H9 (cell line): ENCODE data around the gene E2F7. TPM values are rescaled to one million over a fixed set of nuclear protein-coding genes. Genes with fewer than 3 reads are reported as not detected.
A peak's percentile ranks its signal among the peaks of the same experiment; 100 is the strongest.

Experiments used
- DNase-seq: peaks from one replicate; pipeline ENCODE4 v3.0.0-alpha.2; 2017
- H2AFZ ChIP-seq: one replicate; pipeline ENCODE4 v1.6.1; 2013; ENCODE audit warnings: mild to moderate bottlenecking, low read length, control low read depth, moderate library complexity
- H2AK5ac ChIP-seq: 2 replicates; pipeline ENCODE4 v1.6.1; 2013; ENCODE audit warnings: low read length, control low read depth, mixed read lengths; ENCODE audit not compliant: insufficient read length
- H2BK120ac ChIP-seq: one replicate; pipeline ENCODE4 v1.6.1; 2013; ENCODE audit warnings: low read depth, mild to moderate bottlenecking, low read length, control low read depth, inconsistent platforms; ENCODE audit not compliant: poor library complexity, severe bottlenecking
- H2BK12ac ChIP-seq: 2 replicates; pipeline ENCODE4 v1.6.1; 2013; ENCODE audit warnings: low read length, control low read depth, mixed read lengths, low read depth; ENCODE audit not compliant: insufficient read length
- H2BK15ac ChIP-seq: 2 replicates; pipeline ENCODE4 v1.6.1; 2013; ENCODE audit warnings: low read depth, low read length, control low read depth
- H2BK20ac ChIP-seq: one replicate; pipeline ENCODE4 v1.6.1; 2013; ENCODE audit warnings: low read depth, mild to moderate bottlenecking, low read length, control low read depth, inconsistent platforms; ENCODE audit not compliant: poor library complexity, severe bottlenecking
- H2BK5ac ChIP-seq: 2 replicates; pipeline ENCODE4 v1.6.1; 2013; ENCODE audit warnings: low read length, control low read depth, mixed read lengths; ENCODE audit not compliant: insufficient read length
- H3K14ac ChIP-seq: 2 replicates; pipeline ENCODE4 v1.6.1; 2013; ENCODE audit warnings: low read length, control low read depth; ENCODE audit not compliant: insufficient read depth
- H3K18ac ChIP-seq: 2 replicates; pipeline ENCODE4 v1.6.1; 2013; ENCODE audit warnings: low read depth, mild to moderate bottlenecking, mixed read lengths, low read length, control low read depth; ENCODE audit not compliant: insufficient read length
- H3K23ac ChIP-seq: 2 replicates; pipeline ENCODE4 v1.6.1; 2013; ENCODE audit warnings: low read length, control low read depth, mixed read lengths, low read depth; ENCODE audit not compliant: insufficient read length
- H3K23me2 ChIP-seq: 2 replicates; pipeline ENCODE4 v1.6.1; 2013; ENCODE audit warnings: low read depth, mild to moderate bottlenecking, mixed read lengths, low read length, control low read depth; ENCODE audit not compliant: insufficient read length, poor library complexity, severe bottlenecking
- H3K27ac ChIP-seq: 2 replicates; pipeline ENCODE4 v1.5.1; 2013; ENCODE audit warnings: low read length, control low read depth, mixed read lengths, low read depth; ENCODE audit not compliant: insufficient read length
- H3K27me3 ChIP-seq: 2 replicates; pipeline ENCODE4 v1.6.1; 2013; ENCODE audit warnings: low read length, control low read depth, inconsistent platforms; ENCODE audit not compliant: insufficient read depth
- H3K4ac ChIP-seq: 2 replicates; pipeline ENCODE4 v1.6.1; 2013; ENCODE audit warnings: low read depth, mild to moderate bottlenecking, control low read depth, inconsistent platforms, low read length, moderate library complexity
- H3K4me1 ChIP-seq: 2 replicates; pipeline ENCODE4 v1.6.1; 2013; ENCODE audit warnings: low read length, control low read depth, inconsistent platforms; ENCODE audit not compliant: insufficient read depth
- H3K4me2 ChIP-seq: 2 replicates; pipeline ENCODE4 v1.6.1; 2013; ENCODE audit warnings: low read length, control low read depth, mixed read lengths; ENCODE audit not compliant: insufficient read length, insufficient read depth
- H3K56ac ChIP-seq: 2 replicates; pipeline ENCODE4 v1.6.1; 2013; ENCODE audit warnings: low read depth, mild to moderate bottlenecking, mixed read lengths, low read length, control low read depth; ENCODE audit not compliant: insufficient read length
- H3K79me1 ChIP-seq: 2 replicates; pipeline ENCODE4 v1.6.1; 2013; ENCODE audit warnings: low read depth, mild to moderate bottlenecking, moderate library complexity, low read length, control low read depth, inconsistent platforms; ENCODE audit not compliant: insufficient read depth, poor library complexity, severe bottlenecking
- H3K79me2 ChIP-seq: 2 replicates; pipeline ENCODE4 v1.6.1; 2013; ENCODE audit warnings: low read length, control low read depth, inconsistent platforms; ENCODE audit not compliant: insufficient read depth
- H3K9ac ChIP-seq: 2 replicates; pipeline ENCODE4 v1.6.1; 2013; ENCODE audit warnings: low read length, control low read depth, mixed read lengths; ENCODE audit not compliant: insufficient read length; ENCODE audit errors: extremely low read depth
- H3K9me3 ChIP-seq: one replicate; pipeline ENCODE4 v1.6.1; 2013; ENCODE audit warnings: low read depth, low read length, inconsistent platforms; ENCODE audit not compliant: control insufficient read depth
- H3T11ph ChIP-seq: one replicate; pipeline ENCODE4 v1.6.1; 2013; ENCODE audit warnings: mild to moderate bottlenecking, low read length, control low read depth, inconsistent platforms
- H4K20me1 ChIP-seq: one replicate; pipeline ENCODE4 v1.6.1; 2013; ENCODE audit not compliant: control insufficient read depth, insufficient read length, insufficient read depth
- H4K5ac ChIP-seq: 2 replicates; pipeline ENCODE4 v1.6.1; 2013; ENCODE audit warnings: low read depth, mild to moderate bottlenecking, mixed read lengths, low read length, control low read depth; ENCODE audit not compliant: insufficient read length
- H4K8ac ChIP-seq: replicated peaks from 2 replicates; pipeline ENCODE4 v1.6.1; 2013; ENCODE audit warnings: low read length, control low read depth, mixed read lengths, low read depth; ENCODE audit not compliant: insufficient read length
- H4K91ac ChIP-seq: 2 replicates; pipeline ENCODE4 v1.6.1; 2013; ENCODE audit warnings: low read depth, mild to moderate bottlenecking, moderate library complexity, mixed read lengths, low read length, control low read depth; ENCODE audit not compliant: insufficient read length
- H3K27ac Mint-ChIP-seq, 3 experiments: 2 replicates in 2 of 3; 3 replicates in 1 of 3; pipeline ENCODE4 v1.8.0; 2020 to 2021; ENCODE audit warnings: mixed read lengths in 3 of 3, mild to moderate bottlenecking in 1 of 3, moderate library complexity in 1 of 3
- H3K27me3 Mint-ChIP-seq: 2 replicates; pipeline ENCODE4 v1.8.0; 2021; ENCODE audit warnings: low read depth, mild to moderate bottlenecking, moderate library complexity, mixed read lengths
- H3K36me3 Mint-ChIP-seq, 3 experiments: 2 replicates in 2 of 3; 3 replicates in 1 of 3; pipeline ENCODE4 v1.8.0; 2020 to 2021; ENCODE audit warnings: low read depth in 3 of 3, mixed read lengths in 3 of 3; ENCODE audit not compliant: insufficient read depth in 1 of 3
- H3K4me1 Mint-ChIP-seq, 2 experiments: 2 replicates each; pipeline ENCODE4 v1.8.0; 2020; ENCODE audit warnings: mixed read lengths in 2 of 2
- H3K4me3 Mint-ChIP-seq, 2 experiments: 2 replicates in 1 of 2; 3 replicates in 1 of 2; pipeline ENCODE4 v1.8.0; 2020 to 2021; ENCODE audit warnings: mild to moderate bottlenecking in 2 of 2, mixed read lengths in 2 of 2, moderate library complexity in 1 of 2
- H3K9me3 Mint-ChIP-seq, 2 experiments: 2 replicates in 1 of 2; 3 replicates in 1 of 2; pipeline ENCODE4 v1.8.0; 2020; ENCODE audit warnings: mild to moderate bottlenecking in 2 of 2, mixed read lengths in 2 of 2, moderate library complexity in 1 of 2
- WGBS: extraction: QIAGEN DNeasy Blood & Tissue Kit; methylation state at CpG from one replicate; pipeline ENCODE4 v1.1.7; 2013; ENCODE audit warnings: missing lambda C conversion rate, low lambda C conversion rate, mixed read lengths; ENCODE audit not compliant: insufficient read length; ENCODE audit errors: extremely low coverage; 5-methylcytosine and 5-hydroxymethylcytosine counted together
- total RNA-seq: library from RNA; stranded (reverse); gene quantifications from 2 replicates; pipeline ENCODE4 v1.2.1, GENCODE V29; 2021
- TF ChIP-seq, protein P1 (sequence below): fragments of 200-600 bp; sonication (generic); conservative IDR thresholded peaks from 3 replicates; pipeline ENCODE4 v1.8.0; 2021; ENCODE audit warnings: antibody characterized with exemption, mild to moderate bottlenecking

Gene E2F7
- total RNA-seq, 1 experiment from 2014 or later: 24.5 TPM

DNA sequence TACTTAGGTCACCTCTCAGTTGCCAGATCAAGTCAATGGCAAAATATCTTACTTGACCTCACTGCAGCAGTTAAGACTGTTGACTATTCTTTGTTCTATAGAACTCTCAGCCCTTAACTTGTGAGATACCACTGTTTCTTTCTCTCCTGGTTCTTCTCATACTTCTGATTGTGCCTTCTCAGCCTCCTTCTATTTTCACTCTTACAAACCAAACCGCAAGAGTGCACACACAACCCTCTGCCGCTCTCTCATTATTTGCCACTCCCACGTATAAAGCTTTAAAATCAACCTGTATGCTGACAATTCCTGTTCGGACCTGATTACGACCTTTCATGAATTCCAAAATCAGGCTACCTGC lies 4.5 kb downstream of the E2F7 start:
- H3K23me2 ChIP-seq: peaks cover 5% of the 10 kb centered on the region
- H4K5ac ChIP-seq: no peak overlapping the region
- Mint-ChIP-seq H3K4me3 (no peak overlapping the region), H3K36me3 (peaks cover 31 to 65% (median 55%) of the 10 kb centered on the region in 3 experiments; a peak in 6 of 7 replicates), H3K9me3 (no peaks in the 10 kb centered on the region), H3K27me3 (no peaks in the 10 kb centered on the region), H3K27ac (peak overlapping the region in 1 of 3 experiments; percentile 4; a peak in 2 of 7 replicates), H3K4me1 (peaks cover 15 to 25% of the 10 kb centered on the region in 2 experiments)
- H3K14ac ChIP-seq: no peak overlapping the region
- H3K27ac ChIP-seq: no peak overlapping the region
- H3T11ph ChIP-seq: no peak overlapping the region
- H3K79me1 ChIP-seq: peaks cover 5% of the 10 kb centered on the region
- H4K8ac ChIP-seq: no peak overlapping the region
- no peaks in the 10 kb centered on the region for H4K20me1 ChIP-seq
- no peak overlapping the region for H3K18ac ChIP-seq
- H2AFZ ChIP-seq: no peak overlapping the region
- no peaks in the 10 kb centered on the region for H3K9me3 ChIP-seq
- H3K23ac ChIP-seq: no peak overlapping the region
- H3K4me2 ChIP-seq: no peak overlapping the region
- H2BK20ac ChIP-seq: no peak overlapping the region
- no peaks in the 10 kb centered on the region; the same call in 1 of the 2 replicates for H3K4me1 ChIP-seq
- no peak overlapping the region for H4K91ac ChIP-seq
- H3K56ac ChIP-seq: no peak overlapping the region
- no peak overlapping the region for H2AK5ac ChIP-seq
- no peak overlapping the region for H3K4ac ChIP-seq
- H3K27me3 ChIP-seq: no peaks in the 10 kb centered on the region
- no peak for DNase-seq
- TF ChIP-seq, protein P1, sequence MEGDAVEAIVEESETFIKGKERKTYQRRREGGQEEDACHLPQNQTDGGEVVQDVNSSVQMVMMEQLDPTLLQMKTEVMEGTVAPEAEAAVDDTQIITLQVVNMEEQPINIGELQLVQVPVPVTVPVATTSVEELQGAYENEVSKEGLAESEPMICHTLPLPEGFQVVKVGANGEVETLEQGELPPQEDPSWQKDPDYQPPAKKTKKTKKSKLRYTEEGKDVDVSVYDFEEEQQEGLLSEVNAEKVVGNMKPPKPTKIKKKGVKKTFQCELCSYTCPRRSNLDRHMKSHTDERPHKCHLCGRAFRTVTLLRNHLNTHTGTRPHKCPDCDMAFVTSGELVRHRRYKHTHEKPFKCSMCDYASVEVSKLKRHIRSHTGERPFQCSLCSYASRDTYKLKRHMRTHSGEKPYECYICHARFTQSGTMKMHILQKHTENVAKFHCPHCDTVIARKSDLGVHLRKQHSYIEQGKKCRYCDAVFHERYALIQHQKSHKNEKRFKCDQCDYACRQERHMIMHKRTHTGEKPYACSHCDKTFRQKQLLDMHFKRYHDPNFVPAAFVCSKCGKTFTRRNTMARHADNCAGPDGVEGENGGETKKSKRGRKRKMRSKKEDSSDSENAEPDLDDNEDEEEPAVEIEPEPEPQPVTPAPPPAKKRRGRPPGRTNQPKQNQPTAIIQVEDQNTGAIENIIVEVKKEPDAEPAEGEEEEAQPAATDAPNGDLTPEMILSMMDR: no peak
- H3K79me2 ChIP-seq: peaks cover 2% of the 10 kb centered on the region; the same call in 1 of the 2 replicates
- H3K9ac ChIP-seq: no peak overlapping the region
- H2BK120ac ChIP-seq: no peak overlapping the region
- H2BK12ac ChIP-seq: no peak overlapping the region
- no peak overlapping the region for H2BK15ac ChIP-seq
- WGBS: no CpG with 5 or more reads among the region's 5 CpGs
- H2BK5ac ChIP-seq: no peak overlapping the region
